NCI-H146 treated with DMSO at 0.1 percent for 48 hours (cell line): ENCODE data around the gene GRAP2.

Source experiments
- DNase-seq: peaks from one replicate; lab custom pipeline; 2025; ENCODE audit not compliant: unreplicated experiment; lab: John Stamatoyannopoulos, UW

The GRAP2 gene

DNA sequence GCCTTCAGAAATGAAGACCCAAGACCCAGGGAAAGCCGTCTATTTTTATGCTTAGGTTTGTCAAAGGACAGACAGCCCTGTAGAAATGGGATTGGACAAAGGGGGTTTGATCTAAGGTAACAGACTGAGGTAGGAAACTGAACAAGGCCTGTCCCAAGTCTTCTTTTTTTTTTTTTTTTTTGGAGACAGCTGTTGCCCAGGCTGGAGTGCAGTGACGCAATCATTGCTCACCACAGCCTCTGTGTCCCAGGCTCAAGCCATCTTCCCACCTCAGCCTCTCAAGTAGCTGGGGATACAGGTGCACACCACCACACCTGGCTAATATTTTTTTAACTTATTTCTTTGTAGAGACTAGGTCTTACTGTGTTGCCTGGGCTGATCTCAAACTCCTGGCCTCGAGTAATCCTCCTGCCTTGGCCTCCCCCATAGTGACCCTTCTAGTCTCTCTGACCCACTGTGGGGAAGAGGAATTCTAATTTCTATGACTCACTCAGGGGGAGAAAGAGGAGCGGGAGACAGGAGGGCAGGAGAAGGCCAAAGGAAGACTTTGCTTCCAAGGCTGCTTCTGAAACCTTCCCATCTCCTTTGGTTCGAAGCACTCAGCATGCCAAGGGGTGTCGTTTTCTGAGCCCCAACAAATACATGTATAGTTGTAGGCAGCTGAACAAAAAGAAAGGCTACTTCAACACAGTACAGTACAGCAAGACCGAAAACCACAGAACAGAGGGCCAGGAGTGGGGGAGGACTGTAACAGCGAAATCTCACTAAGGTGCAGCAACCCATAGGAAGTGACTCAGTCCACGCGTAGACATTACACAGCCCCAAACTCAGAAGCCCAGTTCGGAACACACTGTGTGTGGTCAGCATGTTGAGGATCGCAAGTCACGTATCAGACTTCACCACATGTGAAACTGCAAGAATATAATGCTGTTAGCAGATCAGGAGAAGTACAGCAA is 60.2 kb downstream of the GRAP2 start:
- DNase-seq, result no peak

DNA sequence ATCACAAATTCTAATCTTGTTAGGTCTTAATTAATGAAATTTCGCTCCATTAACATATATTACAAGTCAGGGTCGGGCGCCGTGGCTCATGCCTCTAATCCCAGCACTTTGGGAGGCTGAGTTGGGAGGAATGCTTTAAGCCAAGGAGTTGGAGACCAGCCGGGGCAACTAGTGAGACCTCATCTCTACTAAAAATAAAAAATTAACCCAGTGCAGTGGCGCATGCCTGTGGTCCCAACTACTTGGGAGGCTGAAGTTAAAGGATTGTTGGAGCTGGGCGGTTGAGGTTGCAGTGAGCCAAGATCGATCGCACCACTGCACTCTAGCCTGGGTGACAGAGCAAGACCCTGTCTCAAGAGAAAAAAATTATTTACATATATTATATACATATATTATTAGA is 61.2 kb downstream of the GRAP2 start:
- DNase-seq, result no peak

DNA sequence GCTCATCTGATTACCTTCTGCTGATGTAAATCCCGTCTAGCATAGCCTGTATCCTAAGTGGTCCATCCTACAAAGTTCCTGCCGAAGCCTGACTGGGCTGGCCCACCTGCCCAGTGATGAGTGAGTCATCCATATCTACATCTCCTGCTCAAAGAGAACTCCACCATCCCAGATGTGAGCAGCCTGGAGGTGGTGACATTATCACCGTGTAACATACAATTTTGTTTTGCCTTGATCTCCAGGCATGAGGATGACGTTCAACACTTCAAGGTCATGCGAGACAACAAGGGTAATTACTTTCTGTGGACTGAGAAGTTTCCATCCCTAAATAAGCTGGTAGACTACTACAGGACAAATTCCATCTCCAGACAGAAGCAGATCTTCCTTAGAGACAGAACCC is 64.9 kb downstream of the GRAP2 start:
- no peak for DNase-seq

- no peak for DNase-seq
These were observed 65.6 kb downstream of the GRAP2 start for GRCh38 chr22:39966470-39966869.

DNA sequence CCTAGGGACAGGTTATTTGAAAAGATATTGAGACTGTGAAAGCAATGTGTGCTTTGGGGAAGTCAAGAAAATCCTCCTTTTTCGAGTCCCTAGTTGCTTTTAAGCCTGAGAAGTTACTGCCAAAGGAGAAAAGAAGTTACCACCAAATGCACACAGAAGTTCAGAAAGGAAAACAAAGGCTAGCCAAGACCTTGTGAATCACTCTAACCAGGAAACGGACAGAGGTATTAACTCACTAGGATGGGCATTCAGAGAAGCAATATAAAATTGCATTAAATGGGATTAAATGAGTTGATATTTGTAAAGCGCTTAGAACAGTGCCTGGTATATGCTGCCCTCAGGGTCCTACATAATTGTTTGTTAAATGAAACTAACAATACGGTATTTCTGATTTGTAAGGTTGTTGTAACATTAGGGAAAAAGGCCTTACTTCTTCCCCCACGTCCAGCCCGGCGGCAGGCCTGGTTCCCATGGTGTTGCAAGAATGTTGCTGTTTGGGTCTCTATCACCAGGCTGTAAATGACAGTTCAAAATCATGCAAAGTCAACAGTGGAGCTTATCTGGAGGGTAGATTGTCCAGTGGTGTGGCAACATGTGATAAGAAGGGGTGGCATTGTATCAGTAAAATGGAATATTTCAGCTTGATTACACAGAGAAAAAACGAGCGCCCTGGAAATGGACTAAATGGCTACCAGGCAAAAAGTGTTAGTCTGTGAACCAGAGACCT is 66.4 kb downstream of the GRAP2 start:
- peak; percentile 10 for DNase-seq

- DNase-seq, result no peak
These were observed 67.4 kb downstream of the GRAP2 start for GRCh38 chr22:39967996-39968972.

- DNase-seq, result no peak
These were observed 69.9 kb downstream of the GRAP2 start for GRCh38 chr22:39970742-39971141.

- no peak for DNase-seq
These were observed 71.8 kb downstream of the GRAP2 start for GRCh38 chr22:39972641-39973040.

DNA sequence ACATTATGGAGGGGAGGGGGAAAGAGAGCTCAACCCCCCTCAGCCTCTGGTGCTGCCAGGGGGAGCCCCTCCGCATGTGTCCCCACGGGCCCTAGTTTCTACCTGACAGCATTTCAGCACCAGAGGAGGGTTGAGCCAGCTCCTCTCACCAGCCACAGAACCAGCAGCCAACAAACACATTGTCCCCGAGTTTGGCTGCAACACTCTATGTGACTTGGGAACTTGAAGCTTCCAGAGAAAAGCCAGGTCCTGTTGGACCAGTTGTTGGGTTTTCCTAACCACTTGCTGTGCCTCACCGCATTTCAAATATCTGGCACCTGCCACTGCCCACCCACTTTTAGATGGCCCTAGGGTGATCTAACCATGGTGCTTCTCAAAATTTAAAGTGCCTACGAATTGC is 72.8 kb downstream of the GRAP2 start:
- no peak for DNase-seq

DNA sequence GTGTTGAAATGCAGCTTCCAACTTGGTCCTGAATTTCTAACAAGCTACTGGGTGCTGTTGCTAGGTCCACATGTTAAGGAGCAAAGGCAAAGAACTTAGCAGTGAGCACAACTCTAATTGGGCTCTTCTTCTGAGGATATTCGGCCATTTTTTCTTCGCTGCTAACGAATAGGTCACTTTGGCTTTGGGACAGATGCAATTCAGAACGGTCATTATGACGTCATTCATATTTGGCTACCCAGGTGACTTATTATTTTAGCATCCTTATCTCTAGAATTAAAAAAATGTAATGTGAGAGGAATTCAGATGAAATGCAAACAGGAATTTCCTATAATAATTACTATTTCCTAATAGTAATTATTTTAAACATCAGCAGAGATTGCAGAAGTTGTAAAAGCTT is 73.2 kb downstream of the GRAP2 start:
- DNase-seq, result no peak

GRCh38 chr22:39979048-39979447 is 78.2 kb downstream of the GRAP2 start:
- DNase-seq, result no peak

GRCh38 chr22:39979458-39979857 is 78.6 kb downstream of the GRAP2 start:
- DNase-seq, result no peak

GRCh38 chr22:39980596-39980995 is 79.7 kb downstream of the GRAP2 start:
- no peak for DNase-seq

- no peak for DNase-seq
These were observed 82.5 kb downstream of the GRAP2 start for GRCh38 chr22:39983346-39983745.

DNA sequence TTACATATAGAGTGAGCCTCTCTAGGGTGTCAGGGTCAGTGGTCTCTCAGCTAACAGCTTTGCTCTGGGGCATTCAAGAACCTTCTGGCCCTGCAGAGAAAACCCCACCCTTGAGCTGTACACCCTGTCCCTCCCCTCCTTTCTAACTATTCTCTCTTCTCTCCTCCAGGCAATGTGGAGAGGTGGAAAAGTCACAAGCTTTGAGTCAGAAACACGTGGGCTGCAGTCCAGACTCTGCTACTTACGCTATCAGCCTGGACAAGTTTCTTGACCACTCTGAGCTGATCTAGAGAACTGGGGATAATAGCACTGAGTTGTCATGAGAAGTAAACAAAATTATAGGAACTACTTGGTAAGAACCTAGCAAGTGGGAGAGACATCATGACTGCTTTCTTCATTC is 83.1 kb downstream of the GRAP2 start:
- no peak for DNase-seq

DNA sequence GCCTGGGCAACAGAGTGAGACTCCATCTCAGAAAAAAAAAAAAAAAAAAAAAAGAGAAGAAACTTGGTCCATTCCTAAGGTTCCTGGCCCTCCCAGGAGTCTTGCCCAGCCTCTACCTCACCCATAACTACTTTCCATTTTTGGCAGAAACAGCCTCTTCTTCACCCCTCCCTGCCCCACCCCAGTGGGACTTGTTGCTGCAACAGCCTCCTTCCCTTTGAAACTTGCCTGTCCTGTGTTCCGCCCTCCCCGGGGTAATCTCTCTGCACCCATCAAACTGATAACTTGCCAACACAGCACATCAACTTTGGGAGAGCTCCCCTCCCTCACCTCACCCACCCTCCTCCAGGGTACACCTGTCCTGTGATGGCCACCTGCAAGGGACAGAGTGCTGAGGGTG is 83.9 kb downstream of the GRAP2 start:
- no peak for DNase-seq

DNA sequence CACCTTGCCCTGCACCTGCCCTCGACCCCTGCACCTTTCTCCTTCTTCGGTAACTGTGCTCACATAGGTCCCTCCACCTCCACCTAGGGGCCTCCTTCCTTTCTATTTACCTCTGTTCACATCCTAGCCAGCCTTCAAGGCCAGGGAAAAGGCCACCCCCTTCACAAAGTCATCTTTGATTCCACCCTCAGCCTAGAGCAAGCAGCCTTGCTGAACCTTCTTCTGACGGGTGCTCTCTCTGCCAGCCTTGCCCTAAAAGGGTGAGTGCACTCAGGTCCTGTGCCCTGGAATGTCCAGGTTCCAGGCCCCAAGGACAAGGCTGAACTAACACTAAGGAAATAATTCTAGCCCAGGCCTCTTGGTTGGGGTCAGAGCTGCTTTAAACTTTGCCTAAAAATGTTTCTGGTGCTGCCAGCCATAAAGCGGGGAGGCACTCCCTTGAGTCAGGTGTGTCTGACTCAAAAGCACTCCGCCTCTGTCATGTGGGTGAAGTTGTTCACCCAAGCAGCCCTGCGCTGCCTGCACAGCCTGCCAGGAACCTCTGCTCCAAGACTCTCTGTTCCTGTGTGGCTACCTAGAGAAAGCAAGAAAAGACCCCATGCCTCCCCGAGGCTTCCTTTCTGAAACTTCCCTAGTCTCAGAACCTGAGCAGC is 84.6 kb downstream of the GRAP2 start:
- DNase-seq, result no peak

GRCh38 chr22:39988386-39989114 is 87.7 kb downstream of the GRAP2 start:
- DNase-seq, result no peak

DNA sequence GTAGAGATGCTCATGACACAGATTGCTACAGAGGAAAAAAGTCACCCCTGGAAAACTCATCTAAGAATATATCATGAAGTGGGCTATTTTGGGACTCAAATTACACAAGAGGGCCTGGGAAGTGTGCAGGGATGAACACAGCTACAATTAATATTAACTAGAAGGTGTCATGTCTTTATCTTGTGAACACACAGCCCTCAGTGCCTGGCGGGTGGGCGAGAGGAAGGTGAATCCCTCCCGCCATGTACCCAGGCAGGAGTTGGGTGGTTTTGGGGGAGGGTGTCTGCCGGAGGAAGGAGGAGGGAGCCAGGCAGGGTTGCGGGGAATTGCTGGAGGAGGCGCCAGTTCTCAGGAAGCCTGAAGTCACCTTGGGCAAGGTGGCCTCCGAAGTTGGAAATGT is 88.7 kb downstream of the GRAP2 start:
- DNase-seq, result no peak

DNA sequence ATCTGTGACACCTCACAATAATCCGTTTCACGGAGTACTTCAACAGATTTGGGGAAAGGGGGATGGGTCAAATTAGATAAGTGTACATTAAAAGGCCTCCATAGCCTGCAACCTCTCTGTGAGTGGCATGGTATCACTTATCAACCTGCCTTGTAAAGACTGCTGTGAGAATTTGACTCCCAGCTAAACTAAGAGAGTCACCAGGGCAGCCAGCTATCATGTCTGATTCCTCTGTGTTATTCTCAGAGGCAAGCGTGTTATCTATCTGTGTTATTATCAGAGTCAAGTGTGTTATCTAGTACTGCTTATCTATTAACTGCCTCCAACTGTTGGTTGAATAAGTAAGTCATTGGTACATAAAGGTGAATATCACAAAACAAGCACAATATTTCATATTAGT is 89.8 kb downstream of the GRAP2 start:
- DNase-seq, result no peak
